ENCODE results near the gene NUDC.
A peak's percentile ranks its signal among the peaks of the same experiment; 100 is the strongest.
"Not testable (repeated sequence)": the region's sequence is repeated elsewhere in the genome, so short reads cannot be mapped to it uniquely, and the experiment has no call there.

The NUDC gene

GRCh38 chr1:26921540-26922430 lies at the start of gene NUDC:
NUDC (plus strand) TSS chr1:26921743; CDS start chr1:26921849, 106 bp downstream.
- DNase-seq (ENCODE audit: low spot score) = peak; percentile 99

DNA sequence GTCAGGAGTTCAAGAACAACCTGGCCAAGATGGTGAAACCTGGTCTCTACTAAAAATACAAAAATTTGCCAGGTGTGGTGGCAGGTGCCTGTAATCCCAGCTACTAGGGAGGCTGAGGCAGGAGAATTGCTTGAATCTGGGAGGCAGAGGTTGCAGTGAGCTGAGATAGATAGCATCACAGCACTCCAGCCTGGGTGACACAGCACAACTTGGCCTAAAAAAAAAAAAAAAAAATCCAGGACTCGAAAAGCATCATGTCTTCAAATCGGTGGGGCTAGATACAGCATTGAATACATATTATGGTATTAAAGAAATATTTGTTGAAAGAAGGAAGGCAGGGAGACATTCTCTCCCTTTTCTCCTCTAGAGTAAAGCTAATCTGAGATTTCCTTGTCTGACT lies 48.4 kb upstream of the NUDC start:
- not testable (repeated sequence) for DNase-seq (ENCODE audit: low spot score)

GRCh38 chr1:26874896-26875295 lies 46.6 kb upstream of the NUDC start:
- DNase-seq (ENCODE audit: low spot score) = no peak

DNA sequence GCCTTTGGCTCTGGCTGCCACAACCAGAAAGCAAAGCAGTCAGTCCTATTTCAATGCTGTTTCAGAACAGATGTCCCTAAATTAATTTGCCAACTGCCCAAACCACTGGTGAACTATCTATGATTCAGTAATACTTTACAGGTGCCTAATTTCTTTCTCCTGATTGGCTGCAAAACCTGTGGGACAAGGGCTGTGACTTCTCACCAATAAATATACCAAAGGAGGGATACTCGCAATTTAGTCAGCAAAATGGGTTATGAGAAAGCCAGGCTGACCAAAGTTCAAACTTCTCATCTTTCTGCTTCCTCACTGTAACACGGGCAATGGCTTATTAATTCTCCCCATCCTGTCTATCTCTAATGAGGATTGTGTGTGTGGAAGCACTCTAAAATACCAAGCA lies 44.2 kb upstream of the NUDC start:
- DNase-seq (ENCODE audit: low spot score) = no peak

GRCh38 chr1:26879793-26880192 lies 41.8 kb upstream of the NUDC start:
- no peak for DNase-seq (ENCODE audit: low spot score)

DNA sequence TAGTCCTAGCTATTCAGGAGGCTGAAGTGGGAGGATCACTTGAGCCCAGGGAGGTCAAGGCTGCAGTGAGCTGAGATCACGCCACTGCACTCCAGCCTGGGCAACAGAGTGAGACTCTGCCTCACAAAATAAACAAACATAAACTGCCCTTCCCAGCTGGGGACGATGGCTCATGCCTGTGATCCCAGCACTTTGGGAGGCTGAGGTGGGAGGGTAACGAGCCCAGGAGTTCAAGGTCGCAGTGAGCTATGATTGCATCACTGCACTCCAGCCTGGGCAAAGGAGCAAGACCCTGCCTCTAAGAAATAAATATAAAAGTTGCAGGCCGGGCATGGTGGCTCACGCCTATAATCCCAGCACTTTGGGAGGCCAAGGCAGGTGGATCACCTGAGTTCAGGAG lies 39.9 kb upstream of the NUDC start:
- DNase-seq (ENCODE audit: low spot score) = not testable (repeated sequence)

GRCh38 chr1:26882696-26883463 lies 38.7 kb upstream of the NUDC start:
- no peak for DNase-seq (ENCODE audit: low spot score)

- DNase-seq (ENCODE audit: low spot score) = no peak
Observed at GRCh38 chr1:26887125-26887524, 34.4 kb upstream of the NUDC start.

DNA sequence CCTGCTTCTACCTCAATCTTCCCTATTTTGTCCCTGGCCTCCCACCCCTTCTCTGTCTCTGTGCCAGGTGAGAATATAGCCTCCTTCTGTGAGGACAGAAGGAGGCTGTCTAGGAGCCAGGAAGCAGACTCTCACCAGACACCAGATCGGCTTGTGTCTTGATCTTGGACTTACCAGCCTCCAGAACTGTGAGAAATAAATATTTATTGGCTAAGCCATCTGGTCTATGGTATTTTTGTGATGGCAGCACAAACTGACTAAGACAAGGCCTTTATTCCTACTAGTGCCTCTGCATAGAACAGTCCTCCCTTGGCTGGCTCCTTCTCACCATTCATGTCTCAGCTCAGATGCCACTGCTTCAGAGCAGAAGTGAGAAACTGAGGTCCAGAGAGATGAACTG lies 33.3 kb upstream of the NUDC start:
- no peak for DNase-seq (ENCODE audit: low spot score)

DNA sequence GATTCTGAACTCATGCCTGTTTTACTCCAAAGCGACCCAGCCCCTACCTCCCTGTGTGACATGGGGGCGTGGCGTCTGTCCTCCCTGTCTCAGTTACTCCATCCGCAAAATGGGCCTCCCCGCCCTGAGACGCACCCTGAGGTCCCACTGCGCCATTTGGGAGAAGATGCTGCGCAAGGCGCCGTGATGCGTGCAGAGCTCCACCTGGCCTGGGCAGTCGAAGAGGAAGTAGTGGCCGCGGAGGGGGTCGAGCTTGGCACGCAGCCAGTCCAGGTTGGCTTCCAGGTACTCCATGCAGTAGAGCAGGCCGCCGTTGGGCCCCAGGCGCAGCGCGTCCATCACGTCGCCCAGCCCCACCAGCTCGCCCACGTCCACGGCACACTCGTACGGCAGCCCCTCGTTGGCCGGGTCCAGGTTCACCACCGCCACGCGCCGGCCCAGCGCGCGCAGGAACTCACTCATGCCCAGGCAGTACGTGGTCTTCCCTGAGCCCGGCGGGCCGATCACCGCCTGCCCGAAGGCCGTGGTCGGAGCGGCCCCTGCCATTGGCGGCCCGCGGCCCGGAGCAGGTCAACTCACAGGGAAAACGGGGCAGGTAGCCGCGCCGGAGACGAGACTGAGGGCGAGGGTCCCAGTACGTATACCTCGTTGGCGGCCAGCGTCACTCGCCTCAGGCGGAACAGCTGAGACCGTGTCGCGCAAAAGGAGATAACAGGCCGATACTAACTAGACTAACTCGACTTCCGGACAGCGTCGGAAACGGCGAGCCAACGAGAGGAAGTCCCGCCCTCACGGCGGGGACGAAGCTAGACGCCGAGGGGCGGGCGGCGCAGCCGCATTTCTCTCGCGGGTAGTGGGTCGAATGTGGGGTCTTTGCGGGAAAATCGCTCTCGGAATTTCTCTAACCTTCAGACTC lies 31.7 kb upstream of the NUDC start, which contains the start of gene GPN2:
GPN2 (minus strand) TSS at position 733 of the 916 bp plus-strand sequence; CDS start at position 546, 187 bp downstream.
- peak; percentile 91 for DNase-seq (ENCODE audit: low spot score)

DNA sequence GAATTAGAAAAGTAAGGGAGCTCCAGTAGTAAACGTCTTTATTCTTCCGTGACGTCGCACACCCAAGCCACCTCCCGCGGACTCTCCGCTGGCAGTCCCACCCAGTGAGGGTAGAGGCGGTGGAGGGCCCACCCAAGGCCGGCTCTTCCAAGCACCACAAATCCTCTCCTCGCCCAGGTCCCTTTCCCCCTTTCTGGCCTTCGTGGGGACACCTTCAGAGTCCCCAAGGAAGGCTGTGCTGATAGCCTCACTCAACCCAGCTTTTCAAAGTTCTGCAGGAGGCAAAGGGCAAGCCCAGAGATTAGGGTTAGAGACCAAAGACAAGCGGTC lies 31.1 kb upstream of the NUDC start:
- DNase-seq (ENCODE audit: low spot score) = no peak

- no peak for DNase-seq (ENCODE audit: low spot score)
Observed at GRCh38 chr1:26894263-26894662, 27.3 kb upstream of the NUDC start.

- no peak for DNase-seq (ENCODE audit: low spot score)
Observed at GRCh38 chr1:26897351-26897750, 24.2 kb upstream of the NUDC start.

DNA sequence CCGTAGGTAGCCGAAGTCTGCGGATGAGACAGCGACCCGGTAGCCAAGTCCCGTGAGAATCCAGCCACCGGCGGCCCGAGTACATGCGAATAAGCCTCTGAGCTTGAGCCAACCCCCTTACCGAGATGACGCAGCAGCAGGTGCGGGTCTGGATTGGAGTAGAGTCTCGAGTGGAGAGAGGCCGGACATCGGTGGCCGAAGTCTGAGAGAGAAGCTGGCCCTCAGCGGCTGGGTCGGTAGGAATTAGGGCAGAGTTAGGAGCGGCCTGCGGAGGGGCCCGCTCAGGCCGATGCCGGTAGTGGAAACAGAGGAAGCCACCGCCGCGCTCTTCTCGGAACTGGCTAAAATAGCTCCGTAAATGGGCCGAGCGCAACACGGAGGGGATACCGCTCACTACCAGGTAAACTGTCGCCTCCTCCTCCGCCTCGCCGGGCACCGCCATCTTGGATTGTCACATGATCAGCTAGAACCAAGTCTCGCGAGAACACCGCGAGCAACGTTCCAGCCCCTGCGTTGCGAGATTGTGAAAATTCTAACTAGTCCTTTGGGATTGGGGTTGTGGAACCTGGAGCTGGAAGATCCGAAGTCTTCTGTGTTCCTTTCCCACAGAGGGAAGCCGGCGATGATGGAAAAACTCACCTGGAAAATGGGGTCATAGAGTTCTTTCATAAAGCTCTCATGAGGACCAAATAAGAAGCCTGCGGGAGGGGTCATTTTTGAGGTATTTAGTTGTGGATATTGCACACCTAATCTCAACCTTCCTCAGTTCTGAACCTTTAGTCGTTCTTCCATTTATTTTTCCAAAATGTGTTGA lies 21.3 kb upstream of the NUDC start, which contains the start of gene GPATCH3:
GPATCH3 (minus strand) TSS at position 467 of the 814 bp plus-strand sequence; CDS start at position 442, 25 bp downstream.
- DNase-seq (ENCODE audit: low spot score) = peak; percentile 93

DNA sequence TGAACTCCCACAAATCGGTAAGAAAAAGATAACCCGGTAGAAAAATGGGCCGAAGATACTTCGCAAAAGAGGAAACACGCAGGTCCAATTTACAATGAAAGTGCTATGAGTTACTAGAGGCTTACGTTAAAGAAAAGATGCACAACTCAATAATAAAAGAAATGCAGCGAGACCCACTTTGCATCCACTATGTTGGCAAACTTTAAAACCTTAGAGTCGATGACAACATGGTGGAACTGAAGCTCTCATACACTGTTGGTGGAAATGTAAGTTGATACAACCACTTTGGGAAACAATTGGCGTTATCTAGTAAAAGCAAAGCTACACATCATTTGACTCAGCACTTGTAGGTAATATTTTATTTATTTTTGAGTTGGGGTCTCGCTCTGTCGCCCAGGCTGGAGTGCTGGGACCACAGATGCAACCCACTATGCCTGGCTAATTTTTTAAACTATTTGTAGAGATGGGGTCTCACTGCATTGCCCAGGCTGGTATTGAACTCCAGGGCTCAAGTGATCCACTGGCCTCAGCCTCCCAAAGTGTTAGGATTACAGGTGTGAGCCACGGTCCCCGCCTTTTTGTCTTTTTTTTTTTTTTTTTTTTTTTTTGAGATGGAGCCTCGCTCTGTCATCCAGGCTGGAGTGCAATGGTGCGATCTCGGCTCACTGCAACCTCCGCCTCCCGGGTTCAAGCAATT lies 20.6 kb upstream of the NUDC start:
- DNase-seq (ENCODE audit: low spot score) = no peak

GRCh38 chr1:26907071-26907917 lies 14.2 kb upstream of the NUDC start:
- no peak for DNase-seq (ENCODE audit: low spot score)

DNA sequence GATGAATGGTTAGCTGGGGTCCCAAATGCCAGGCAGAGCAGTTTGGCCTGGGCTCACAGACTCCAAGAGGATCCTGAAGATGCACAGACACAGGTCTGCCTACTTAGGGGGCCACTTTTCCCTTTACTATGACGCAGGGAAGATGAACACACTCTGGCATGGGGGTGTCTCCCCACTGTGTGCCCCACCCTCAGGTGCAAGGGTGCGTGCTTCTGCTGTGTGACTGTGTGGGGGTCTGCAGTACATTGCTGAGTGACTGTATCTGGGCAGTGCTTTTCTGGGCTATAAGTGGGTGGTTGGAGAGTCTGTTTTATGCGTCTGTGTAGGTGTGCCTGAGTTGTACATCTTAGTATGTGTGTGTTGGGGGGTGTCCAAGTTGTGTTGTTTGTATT lies 11.6 kb upstream of the NUDC start:
- DNase-seq (ENCODE audit: low spot score) = no peak

DNA sequence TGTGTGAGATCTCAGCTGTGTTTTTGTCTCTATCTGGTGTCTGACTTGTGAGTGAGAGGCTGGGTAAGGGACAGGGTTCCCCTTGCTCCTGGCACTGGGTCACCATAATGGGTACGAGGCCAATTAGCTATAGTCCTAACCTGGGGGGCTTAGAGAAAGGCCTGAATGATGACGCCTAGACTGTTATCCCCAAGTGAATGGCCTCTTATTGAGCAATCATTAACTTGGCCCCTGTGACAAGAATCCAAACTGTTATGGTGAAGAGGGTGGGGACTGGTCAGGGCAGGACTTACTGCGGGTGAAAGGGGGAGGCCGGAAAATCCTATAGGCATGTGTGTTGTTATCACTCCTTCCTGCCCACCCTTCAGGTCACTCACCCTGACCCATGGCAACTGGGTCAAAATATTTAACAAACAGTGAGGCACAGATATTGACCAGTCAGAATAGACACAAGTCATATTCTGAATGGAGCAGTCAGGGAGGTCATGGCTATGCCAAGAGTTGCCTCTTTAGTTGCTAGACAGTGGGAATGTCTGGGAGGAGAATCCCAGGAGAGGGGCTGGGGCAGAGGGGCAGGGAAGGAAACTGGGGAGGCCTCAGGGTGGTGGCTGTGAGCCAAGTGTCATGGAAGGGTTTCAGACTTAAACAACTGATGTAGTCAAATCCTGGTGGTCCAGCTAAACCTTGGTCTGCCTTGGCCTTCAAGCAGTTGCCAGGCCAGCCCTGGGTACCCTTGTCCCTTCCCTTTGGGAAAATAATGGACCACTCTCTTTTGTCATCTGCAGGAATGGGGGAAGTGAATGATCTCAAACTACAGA lies 11.0 kb upstream of the NUDC start:
- no peak for DNase-seq (ENCODE audit: low spot score)
